Right lobe of liver (tissue), 4 donors: ENCODE measurements around the gene INO80.

Source experiments
- CTCF ChIP-seq, 4 donors: fragments of 200-600 bp in 3 of 4; fragments of 450-650 bp in 1 of 4; IDR thresholded peaks; one replicate each; pipeline versions ENCODE4 v1.5.1 to v1.8.0; 2016 to 2022; ENCODE audit warnings: antibody characterized with exemption in 4 of 4, mild to moderate bottlenecking in 2 of 4
- POLR2A ChIP-seq: fragments of 450-650 bp; IDR thresholded peaks from one replicate; pipeline ENCODE4 v1.6.1; 2017; ENCODE audit warnings: antibody characterized with exemption, mild to moderate bottlenecking
- donor health status: DM: no; HTN: no; CAD: no.
- donor health status: DM: no; HTN: no; CAD: no.
- donor health status: DM: no; HTN: yes; CAD: no.

GRCh38 chr15:41102854-41103253 lies 13.2 kb downstream of the INO80 start:
- TF ChIP-seq POLR2A (no peak), CTCF (IDR thresholded peaks at IDR 0.05) (no peak)
